ENCODE measurements around the gene TUNAR. TPM values are rescaled to one million over a fixed set of nuclear protein-coding genes. Genes with fewer than 3 reads are reported as not detected.
"Not testable (repeated sequence)": the region's sequence is repeated elsewhere in the genome, so short reads cannot be mapped to it uniquely, and the experiment has no call there.

The TUNAR gene
- total RNA-seq, 4 donors from 2014 or later: not detected

GRCh38 chr14:95964901-95965300 is 88.3 kb downstream of the TUNAR start:
- Histone ChIP-seq H3K27ac (no peak overlapping the region), H3K9me3 (no peaks in the 10 kb centered on the region), H3K27me3 (no peaks in the 10 kb centered on the region), H3K36me3 (no peaks in the 10 kb centered on the region), H3K4me1 (no peaks in the 10 kb centered on the region), H3K4me3 (no peak overlapping the region)
- in situ Hi-C loops (cut with MboI; ENCODE audit: low sequenced_read_pairs in 4 of 4) (no loop called here), intact Hi-C loops (cut with DNase I; ENCODE audit: low total_unique reads) (no loop called here)
- ATAC-seq (no peak), DNase-seq (no peak)
- no peak for TF ChIP-seq CTCF (IDR thresholded peaks at IDR 0.05 in 4 of 5, conservative IDR thresholded peaks at IDR 0.05 in 1 of 5)
- TF ChIP-seq POLR2A (IDR thresholded peaks at IDR 0.05): no peak

GRCh38 chr14:95968048-95968447 is 91.4 kb downstream of the TUNAR start:
- H3K4me1 ChIP-seq; H3K27me3 ChIP-seq; intact Hi-C loops (cut with DNase I; ENCODE audit: low total_unique reads); DNase-seq; H3K4me3 ChIP-seq; ATAC-seq; H3K27ac ChIP-seq; H3K9me3 ChIP-seq; H3K36me3 ChIP-seq; in situ Hi-C loops (cut with MboI; ENCODE audit: low sequenced_read_pairs in 4 of 4): not testable (repeated sequence)

Other genes starting within 250 kb of the TUNAR start
- not detected for gene TCL1B, start 190.4 kb upstream of the TUNAR start, total RNA-seq
- not detected for gene TCL1A, start 162.7 kb upstream of the TUNAR start, total RNA-seq
- gene C14orf132, start 162.5 kb downstream of the TUNAR start, total RNA-seq: 1 to 10 TPM; 1.1 to 2.9 (median 1.5) TPM

Data from gastrocnemius medialis (tissue), 4 donors.